Mucosa of rectum (tissue), 2 donors: ENCODE data around the gene PROM1.

Experiments used
- H3K27ac ChIP-seq, 2 donors: one replicate each; pipeline ENCODE4 v1.7.0; 2013; ENCODE audit warnings: inconsistent platforms in 2 of 2, low read depth in 2 of 2, low read length in 2 of 2
- H3K27me3 ChIP-seq, 2 donors: one replicate each; pipeline ENCODE4 v1.7.0; 2013; ENCODE audit warnings: low read length in 2 of 2; ENCODE audit not compliant: control insufficient read depth in 2 of 2, insufficient read depth in 2 of 2
- H3K36me3 ChIP-seq, 2 donors: one replicate each; pipeline ENCODE4 v1.7.0; 2013; ENCODE audit warnings: low read length in 2 of 2; ENCODE audit not compliant: control insufficient read depth in 2 of 2, insufficient read depth in 2 of 2
- H3K4me1 ChIP-seq, 2 donors: one replicate each; pipeline ENCODE4 v1.7.0; 2013; ENCODE audit warnings: low read length in 2 of 2, mild to moderate bottlenecking in 1 of 2; ENCODE audit not compliant: control insufficient read depth in 2 of 2, insufficient read depth in 2 of 2
- H3K4me3 ChIP-seq, 2 donors: one replicate each; pipeline ENCODE4 v1.7.0; 2013; ENCODE audit warnings: low read length in 2 of 2
- H3K9ac ChIP-seq, 2 donors: one replicate each; pipeline ENCODE4 v1.7.0; 2013; ENCODE audit warnings: low read length in 2 of 2, low read depth in 1 of 2, mild to moderate bottlenecking in 1 of 2
- H3K9me3 ChIP-seq, 2 donors: one replicate each; pipeline ENCODE4 v1.7.0; 2013; ENCODE audit warnings: low read length in 2 of 2; ENCODE audit not compliant: control insufficient read depth in 2 of 2
- donor health status: healthy.
- donor health status: Normal muscosa, but diverticular disease.

PROM1 gene

GRCh38 chr4:16051132-16051531 lies 32.7 kb downstream of the PROM1 start:
- no peaks in the 10 kb centered on the region for H3K4me1 ChIP-seq
- H3K4me3 ChIP-seq = no peak overlapping the region
- H3K36me3 ChIP-seq = peaks cover 0 to 3% of the 10 kb centered on the region in 2 donors
- H3K9ac ChIP-seq = no peak overlapping the region
- no peak overlapping the region for H3K27ac ChIP-seq
- no peaks in the 10 kb centered on the region for H3K27me3 ChIP-seq
- no peaks in the 10 kb centered on the region for H3K9me3 ChIP-seq

GRCh38 chr4:16050669-16051068 lies 33.2 kb downstream of the PROM1 start:
- Histone ChIP-seq H3K27ac (no peak overlapping the region), H3K4me3 (no peak overlapping the region), H3K27me3 (no peaks in the 10 kb centered on the region), H3K36me3 (peaks cover 0 to 3% of the 10 kb centered on the region in 2 donors), H3K4me1 (no peaks in the 10 kb centered on the region), H3K9ac (no peak overlapping the region), H3K9me3 (no peaks in the 10 kb centered on the region)

GRCh38 chr4:16048619-16049419 lies 35.0 kb downstream of the PROM1 start:
- no peaks in the 10 kb centered on the region for H3K9me3 ChIP-seq
- H3K9ac ChIP-seq = no peak overlapping the region
- no peaks in the 10 kb centered on the region for H3K27me3 ChIP-seq
- peaks cover 0 to 3% of the 10 kb centered on the region in 2 donors for H3K36me3 ChIP-seq
- H3K27ac ChIP-seq = no peak overlapping the region
- no peak overlapping the region for H3K4me3 ChIP-seq
- H3K4me1 ChIP-seq = no peaks in the 10 kb centered on the region

GRCh38 chr4:16045687-16046086 lies 38.1 kb downstream of the PROM1 start:
- Histone ChIP-seq H3K27me3 (no peaks in the 10 kb centered on the region), H3K36me3 (peaks cover 0 to 4% of the 10 kb centered on the region in 2 donors), H3K9ac (no peak overlapping the region)

GRCh38 chr4:16043642-16044498 lies 40.0 kb downstream of the PROM1 start:
- Histone ChIP-seq H3K9me3 (no peaks in the 10 kb centered on the region), H3K27ac (peak overlapping the region; percentile 2 to 35), H3K27me3 (no peaks in the 10 kb centered on the region), H3K4me1 (no peaks in the 10 kb centered on the region), H3K9ac (no peak overlapping the region), H3K4me3 (no peak overlapping the region), H3K36me3 (peaks cover 0 to 2% of the 10 kb centered on the region in 2 donors)

More at GRCh38 chr4:16045687-16046086, 38.1 kb downstream of the PROM1 start:
- no peak overlapping the region for H3K4me3 ChIP-seq
- H3K9me3 ChIP-seq = no peaks in the 10 kb centered on the region
- no peak overlapping the region for H3K27ac ChIP-seq
- no peaks in the 10 kb centered on the region for H3K4me1 ChIP-seq

GRCh38 chr4:16039139-16039538 lies 44.7 kb downstream of the PROM1 start:
- H3K36me3 ChIP-seq = peaks cover 2 to 3% of the 10 kb centered on the region in 2 donors

GRCh38 chr4:16037901-16038300 lies 45.9 kb downstream of the PROM1 start:
- Histone ChIP-seq H3K4me1 (no peaks in the 10 kb centered on the region), H3K4me3 (no peak overlapping the region), H3K36me3 (peaks cover 0 to 4% of the 10 kb centered on the region in 2 donors), H3K9me3 (no peaks in the 10 kb centered on the region), H3K9ac (no peak overlapping the region), H3K27me3 (no peaks in the 10 kb centered on the region), H3K27ac (no peak overlapping the region)

More at GRCh38 chr4:16039139-16039538, 44.7 kb downstream of the PROM1 start:
- H3K9ac ChIP-seq = no peak overlapping the region
- no peak overlapping the region for H3K4me3 ChIP-seq
- no peaks in the 10 kb centered on the region for H3K4me1 ChIP-seq
- H3K27me3 ChIP-seq = no peaks in the 10 kb centered on the region
- no peak overlapping the region for H3K27ac ChIP-seq
- no peaks in the 10 kb centered on the region for H3K9me3 ChIP-seq

- no peaks in the 10 kb centered on the region for H3K27me3 ChIP-seq
- no peak overlapping the region for H3K4me3 ChIP-seq
- no peaks in the 10 kb centered on the region for H3K9me3 ChIP-seq
- H3K9ac ChIP-seq = no peak overlapping the region
- peaks cover 3 to 8% of the 10 kb centered on the region in 2 donors for H3K36me3 ChIP-seq
- no peak overlapping the region for H3K27ac ChIP-seq
- H3K4me1 ChIP-seq = no peaks in the 10 kb centered on the region
Observed at GRCh38 chr4:16035843-16036242, 48.0 kb downstream of the PROM1 start.

- Histone ChIP-seq H3K9ac (no peak overlapping the region), H3K27ac (no peak overlapping the region), H3K4me1 (no peaks in the 10 kb centered on the region), H3K27me3 (no peaks in the 10 kb centered on the region), H3K36me3 (peaks cover 3 to 8% of the 10 kb centered on the region in 2 donors), H3K4me3 (no peak overlapping the region), H3K9me3 (no peaks in the 10 kb centered on the region)
Observed at GRCh38 chr4:16034010-16034748, 49.6 kb downstream of the PROM1 start.
